HepG2 (cell line): Measurements from ENCODE around the gene CRNKL1. TPM values are rescaled to one million over a fixed set of nuclear protein-coding genes. Genes with fewer than 3 reads are reported as not detected.
A peak's percentile ranks its signal among the peaks of the same experiment; 100 is the strongest.

ENCODE experiments used
- ATF7-NPFF ChIP-seq: sonication (generic); formaldehyde crosslinking; IDR thresholded peaks from 2 replicates; pipeline ENCODE4 v1.8.1; 2023; ENCODE audit warnings: mild to moderate bottlenecking, low read depth, missing genetic modification reagents, moderate library complexity
- BCL6 ChIP-seq: IDR thresholded peaks from 2 replicates; pipeline ENCODE4 v1.6.1; 2016; ENCODE audit warnings: missing genetic modification reagents, missing compliant biosample characterization
- BRCA1 ChIP-seq: sonication (generic); formaldehyde crosslinking; IDR thresholded peaks from 2 replicates; pipeline ENCODE4 v1.4.0; 2020; ENCODE audit warnings: missing genetic modification reagents
- DDIT3 ChIP-seq: sonication (generic); formaldehyde crosslinking; IDR thresholded peaks from 2 replicates; pipeline ENCODE4 v1.4.0; 2020; ENCODE audit warnings: mild to moderate bottlenecking, missing genetic modification reagents
- FOXO4 ChIP-seq: sonication (generic); formaldehyde crosslinking; conservative IDR thresholded peaks from 2 replicates; pipeline ENCODE4 v1.8.1; 2023; ENCODE audit warnings: missing genetic modification reagents
- ISX ChIP-seq: sonication (generic); formaldehyde crosslinking; conservative IDR thresholded peaks from 2 replicates; pipeline ENCODE4 v1.5.0; 2020; ENCODE audit warnings: missing genetic modification reagents
- JARID2 ChIP-seq: sonication (generic); formaldehyde crosslinking; IDR thresholded peaks from 2 replicates; pipeline ENCODE4 v1.8.1; 2023; ENCODE audit warnings: missing genetic modification reagents, inconsistent platforms; ENCODE audit not compliant: insufficient replicate concordance
- KLF6 ChIP-seq: IDR thresholded peaks from 2 replicates; pipeline ENCODE4 v1.8.0; 2016; ENCODE audit warnings: missing biosample characterization, missing genetic modification reagents
- NFRKB ChIP-seq: fragments of 450-650 bp; IDR thresholded peaks from 2 replicates; pipeline ENCODE4 v1.6.1; 2017
- PAWR ChIP-seq: sonication (generic); formaldehyde crosslinking; IDR thresholded peaks from 2 replicates; pipeline ENCODE4 v1.4.0; 2020; ENCODE audit warnings: missing genetic modification reagents, mild to moderate bottlenecking, borderline replicate concordance
- PHF21A ChIP-seq: sonication (generic); formaldehyde crosslinking; IDR thresholded peaks from 2 replicates; pipeline ENCODE4 v1.5.0; 2020; ENCODE audit warnings: mild to moderate bottlenecking, missing genetic modification reagents
- RFX5 ChIP-seq: IDR thresholded peaks from 2 replicates; pipeline ENCODE4 v1.6.1; 2011; ENCODE audit warnings: low read depth, low read length, improper control_type of control experiment
- SIX1 ChIP-seq: sonication (generic); formaldehyde crosslinking; IDR thresholded peaks from 2 replicates; pipeline ENCODE4 v1.4.0; 2020; ENCODE audit warnings: missing genetic modification reagents, borderline replicate concordance
- SIX4 ChIP-seq: sonication (generic); formaldehyde crosslinking; IDR thresholded peaks from 2 replicates; pipeline ENCODE4 v1.4.0; 2020; ENCODE audit warnings: missing genetic modification reagents
- SRF ChIP-seq: IDR thresholded peaks from 2 replicates; pipeline ENCODE4 v1.6.1; 2011; ENCODE audit warnings: mild to moderate bottlenecking, low read depth, low read length, moderate library complexity
- ZFP41 ChIP-seq: sonication (generic); formaldehyde crosslinking; IDR thresholded peaks from 2 replicates; pipeline ENCODE4 v1.4.0; 2020; ENCODE audit warnings: mild to moderate bottlenecking, missing genetic modification reagents, borderline replicate concordance
- ZMYM4 ChIP-seq: sonication (generic); formaldehyde crosslinking; IDR thresholded peaks from 2 replicates; pipeline ENCODE4 v1.8.1; 2023; ENCODE audit warnings: mild to moderate bottlenecking, missing genetic modification reagents
- ZNF143 ChIP-seq: sonication (generic); formaldehyde crosslinking; IDR thresholded peaks from 2 replicates; pipeline ENCODE4 v1.4.0; 2020; ENCODE audit warnings: missing genetic modification reagents
- ZNF207 ChIP-seq: fragments of 450-650 bp; IDR thresholded peaks from 2 replicates; pipeline ENCODE4 v1.6.1; 2016; ENCODE audit warnings: antibody characterized with exemption, borderline replicate concordance
- ZNF256 ChIP-seq: sonication (generic); formaldehyde crosslinking; conservative IDR thresholded peaks from 2 replicates; pipeline ENCODE4 v1.4.0; 2020; ENCODE audit warnings: missing genetic modification reagents
- ZNF280B ChIP-seq: sonication (generic); formaldehyde crosslinking; IDR thresholded peaks from 2 replicates; pipeline ENCODE4 v1.5.0; 2020; ENCODE audit warnings: missing genetic modification reagents, mild to moderate bottlenecking, borderline replicate concordance
- ZNF562 ChIP-seq: sonication (generic); formaldehyde crosslinking; IDR thresholded peaks from 2 replicates; pipeline ENCODE4 v1.8.0; 2022; ENCODE audit warnings: missing genetic modification reagents, borderline replicate concordance
- ZNF724P ChIP-seq: sonication (generic); formaldehyde crosslinking; IDR thresholded peaks from 2 replicates; pipeline ENCODE4 v1.8.0; 2022; ENCODE audit warnings: missing genetic modification reagents, borderline replicate concordance
- ZNF75D ChIP-seq: sonication (generic); formaldehyde crosslinking; IDR thresholded peaks from 2 replicates; pipeline ENCODE4 v1.8.1; 2023; ENCODE audit warnings: missing genetic modification reagents, mild to moderate bottlenecking, borderline replicate concordance
- ZNF772 ChIP-seq: sonication (generic); formaldehyde crosslinking; IDR thresholded peaks from 2 replicates; pipeline ENCODE4 v1.5.0; 2020; ENCODE audit warnings: mild to moderate bottlenecking, missing genetic modification reagents
- ZNF816 ChIP-seq: sonication (generic); formaldehyde crosslinking; IDR thresholded peaks from 2 replicates; pipeline ENCODE4 v1.8.0; 2022; ENCODE audit warnings: missing genetic modification reagents, mild to moderate bottlenecking, borderline replicate concordance
- ZSCAN20 ChIP-seq: sonication (generic); formaldehyde crosslinking; IDR thresholded peaks from 2 replicates; pipeline ENCODE4 v1.4.0; 2020; ENCODE audit warnings: missing genetic modification reagents, mild to moderate bottlenecking, borderline replicate concordance
- polyA plus RNA-seq, 8 experiments: library from polyadenylated mRNA; depleted of rRNA in 3 of 8; stranded (reverse) in 7 of 8; unstranded in 1 of 8; fragments of >200 nt; fragmentation: Illumina TruSeq in 4 of 8; extraction: Trizol in 4 of 8; gene quantifications; 2 replicates each; pipeline versions ENCODE4 v1.2.1 to v1.2.3, GENCODE V29; 2011 to 2016; ENCODE audit warnings: low read depth in 4 of 8, missing spikeins in 1 of 8, mixed read lengths in 1 of 8; ENCODE audit not compliant: insufficient read depth in 1 of 8
- total RNA-seq, 5 experiments: library from RNA; depleted of rRNA; stranded (reverse); fragments of >200 nt; fragmentation: Illumina TruSeq; extraction: Trizol; gene quantifications; 2 replicates each; pipeline ENCODE4 v1.2.3, GENCODE V29; 2016; ENCODE audit warnings: low read depth in 1 of 5

The CRNKL1 gene
- total and polyA plus RNA-seq, 2 of the 13 experiments (the other 11 are each of a cell fraction or from before 2014, with no cell fraction given) = 12.3 to 64.5 TPM

- TF ChIP-seq RFX5 (peak; percentile 33; the same call in 1 of the 2 replicates), ZNF724P (CRISPR knock-in tag) (no peak; the same call in 1 of the 2 replicates), BCL6 (peak; percentile 47), BRCA1 (CRISPR knock-in tag) (no peak), PHF21A (CRISPR knock-in tag) (0 out of 2 replicates have a peak, but pooled peaks have one; percentile 65), PAWR (no peak), ZMYM4 (CRISPR knock-in tag) (peak; percentile 55; the same call in 1 of the 2 replicates), ZNF816 (CRISPR knock-in tag) (0 out of 2 replicates have a peak, but pooled peaks have one; percentile 15), ZNF280B (CRISPR knock-in tag) (no peak), ZSCAN20 (CRISPR knock-in tag) (no peak), SRF (no peak), ATF7-NPFF (CRISPR knock-in tag) (0 out of 2 replicates have a peak, but pooled peaks have one; percentile 35), SIX1 (CRISPR knock-in tag) (peak; percentile 96), DDIT3 (CRISPR knock-in tag) (no peak), ZNF143 (no peak), ZNF207 (no peak), ZFP41 (CRISPR knock-in tag) (no peak), ZNF562 (no peak), KLF6 (CRISPR knock-in tag) (no peak), SIX4 (peak; percentile 95), ISX (CRISPR knock-in tag) (no peak), JARID2 (CRISPR knock-in tag) (no peak), ZNF75D (CRISPR knock-in tag) (no peak), NFRKB (no peak), FOXO4 (CRISPR knock-in tag) (no peak), ZNF772 (no peak), ZNF256 (CRISPR knock-in tag) (no peak)
Observed at GRCh38 chr20:20002101-20002998, 49.9 kb downstream of the CRNKL1 start (continued).
